HUES64 (cell line): ENCODE results near the gene PFKM. TPM values are rescaled to one million over a fixed set of nuclear protein-coding genes. Genes with fewer than 3 reads are reported as not detected.

Source experiments
- H3K27ac ChIP-seq: 2 replicates; pipeline ENCODE4 v1.7.0; 2013; ENCODE audit warnings: low read depth, low read length, inconsistent platforms
- H3K27me3 ChIP-seq: 2 replicates; pipeline ENCODE4 v1.6.1; 2013; ENCODE audit warnings: mild to moderate bottlenecking, low read length; ENCODE audit not compliant: insufficient read depth
- H3K36me3 ChIP-seq: 2 replicates; pipeline ENCODE4 v1.6.1; 2013; ENCODE audit warnings: mild to moderate bottlenecking, low read length; ENCODE audit not compliant: insufficient read depth
- H3K4me1 ChIP-seq: 2 replicates; pipeline ENCODE4 v1.6.1; 2013; ENCODE audit warnings: mild to moderate bottlenecking, low read length, moderate library complexity; ENCODE audit not compliant: insufficient read depth
- H3K4me3 ChIP-seq: 2 replicates; pipeline ENCODE4 v1.5.1; 2013; ENCODE audit warnings: mild to moderate bottlenecking, low read length, moderate library complexity
- H3K9ac ChIP-seq: 2 replicates; pipeline ENCODE4 v1.6.1; 2013; ENCODE audit warnings: mild to moderate bottlenecking, low read depth, low read length
- H3K9me3 ChIP-seq: 2 replicates; pipeline ENCODE4 v1.6.1; 2013; ENCODE audit warnings: low read depth, low read length; ENCODE audit not compliant: insufficient read depth
- WGBS: fragments of 150-250, 120-280 bp; methylation state at CpG from one replicate; pipeline ENCODE4 v1.1.7; 2013; ENCODE audit warnings: missing lambda C conversion rate; 5-methylcytosine and 5-hydroxymethylcytosine counted together
- polyA plus RNA-seq, 2 experiments: library from polyadenylated mRNA; stranded (reverse); fragments of 50-300 nt; gene quantifications; one replicate each; pipeline ENCODE4 v1.2.3, GENCODE V29; 2013

PFKM gene
- 43.1 TPM for polyA plus RNA-seq (2013, experiment 1 of 2)
- 51.7 TPM for polyA plus RNA-seq (2013, experiment 2 of 2)

- Histone ChIP-seq H3K9ac (peak within 1 kb of the TSS; percentile 67), H3K4me3 (peak within 1 kb of the TSS; percentile 69), H3K27ac (peak within 1 kb of the TSS; percentile 43), H3K27me3 (no peaks in the 10 kb centered on the region), H3K36me3 (peaks cover 20% of the 10 kb centered on the region), H3K4me1 (peaks cover 11% of the 10 kb centered on the region), H3K9me3 (no peaks in the 10 kb centered on the region)
- WGBS = under 1% methylated on average over 18 of the region's 20 CpGs
Measured at GRCh38 chr12:48119078-48119833, at the start of gene PFKM. Gene PFKM, plus strand, starts transcription at chr12:48119364. Its CDS starts 3,411 bp downstream, at chr12:48122775.

GRCh38 chr12:48070033-48070432 lies 49.1 kb upstream of the PFKM start:
- H3K4me1 ChIP-seq = no peaks in the 10 kb centered on the region
- 80% methylated on average over 1 of the region's 1 CpG for WGBS
- peaks cover 81% of the 10 kb centered on the region for H3K36me3 ChIP-seq
- H3K4me3 ChIP-seq = no peak overlapping the region
- H3K27me3 ChIP-seq = no peaks in the 10 kb centered on the region
- no peak overlapping the region for H3K9ac ChIP-seq
- H3K27ac ChIP-seq = no peak overlapping the region
- no peaks in the 10 kb centered on the region for H3K9me3 ChIP-seq

- H3K27me3 ChIP-seq = no peaks in the 10 kb centered on the region
- peaks cover 74% of the 10 kb centered on the region for H3K36me3 ChIP-seq
- no peaks in the 10 kb centered on the region for H3K4me1 ChIP-seq
- no peak overlapping the region for H3K9ac ChIP-seq
- WGBS = 95% methylated on average over 4 of the region's 4 CpGs
- no peak overlapping the region for H3K27ac ChIP-seq
- no peak overlapping the region for H3K4me3 ChIP-seq
- no peaks in the 10 kb centered on the region for H3K9me3 ChIP-seq
Measured at GRCh38 chr12:48070731-48071130, 48.4 kb upstream of the PFKM start.

GRCh38 chr12:48071808-48072207 lies 47.4 kb upstream of the PFKM start:
- Histone ChIP-seq H3K9me3 (no peaks in the 10 kb centered on the region), H3K4me1 (no peaks in the 10 kb centered on the region), H3K27ac (no peak overlapping the region), H3K27me3 (no peaks in the 10 kb centered on the region), H3K4me3 (no peak overlapping the region), H3K9ac (no peak overlapping the region), H3K36me3 (peaks cover 64% of the 10 kb centered on the region)
- 100% methylated on average over 1 of the region's 2 CpGs for WGBS

- no peak overlapping the region for H3K9ac ChIP-seq
- 98% methylated on average over 3 of the region's 3 CpGs for WGBS
- no peak overlapping the region for H3K4me3 ChIP-seq
- no peaks in the 10 kb centered on the region for H3K27me3 ChIP-seq
- H3K36me3 ChIP-seq = peaks cover 59% of the 10 kb centered on the region
- H3K27ac ChIP-seq = no peak overlapping the region
- H3K4me1 ChIP-seq = no peaks in the 10 kb centered on the region
- H3K9me3 ChIP-seq = no peaks in the 10 kb centered on the region
Measured at GRCh38 chr12:48072266-48072665, 46.9 kb upstream of the PFKM start.

- H3K27me3 ChIP-seq = no peaks in the 10 kb centered on the region
- H3K4me1 ChIP-seq = no peaks in the 10 kb centered on the region
- peaks cover 56% of the 10 kb centered on the region for H3K36me3 ChIP-seq
- H3K27ac ChIP-seq = no peak overlapping the region
- H3K4me3 ChIP-seq = no peak overlapping the region
- no peak overlapping the region for H3K9ac ChIP-seq
- no CpG with 5 or more reads among the region's 1 CpG for WGBS
- H3K9me3 ChIP-seq = no peaks in the 10 kb centered on the region
Measured at GRCh38 chr12:48074266-48074665, 44.9 kb upstream of the PFKM start.

- WGBS = no CpG with 5 or more reads among the region's 1 CpG
- Histone ChIP-seq H3K27ac (no peak overlapping the region), H3K9ac (no peak overlapping the region), H3K9me3 (no peaks in the 10 kb centered on the region), H3K27me3 (no peaks in the 10 kb centered on the region), H3K4me3 (no peak overlapping the region), H3K4me1 (no peaks in the 10 kb centered on the region), H3K36me3 (peaks cover 56% of the 10 kb centered on the region)
Measured at GRCh38 chr12:48075832-48076231, 43.3 kb upstream of the PFKM start.

GRCh38 chr12:48077111-48077510 lies 42.1 kb upstream of the PFKM start:
- Histone ChIP-seq H3K4me1 (no peaks in the 10 kb centered on the region), H3K9ac (no peak overlapping the region), H3K9me3 (no peaks in the 10 kb centered on the region), H3K36me3 (peaks cover 55% of the 10 kb centered on the region), H3K27me3 (no peaks in the 10 kb centered on the region), H3K4me3 (no peak overlapping the region), H3K27ac (no peak overlapping the region)
- WGBS = 91% methylated on average over 2 of the region's 2 CpGs

- Histone ChIP-seq H3K9ac (no peak overlapping the region), H3K27ac (no peak overlapping the region), H3K36me3 (peaks cover 55% of the 10 kb centered on the region), H3K4me1 (no peaks in the 10 kb centered on the region), H3K27me3 (no peaks in the 10 kb centered on the region), H3K9me3 (no peaks in the 10 kb centered on the region), H3K4me3 (no peak overlapping the region)
- WGBS = 96% methylated on average over 5 of the region's 5 CpGs
Measured at GRCh38 chr12:48078901-48079300, 40.3 kb upstream of the PFKM start.

- Histone ChIP-seq H3K27me3 (no peaks in the 10 kb centered on the region), H3K9me3 (no peaks in the 10 kb centered on the region), H3K27ac (no peak overlapping the region), H3K36me3 (peaks cover 58% of the 10 kb centered on the region), H3K4me3 (no peak overlapping the region), H3K4me1 (no peaks in the 10 kb centered on the region), H3K9ac (no peak overlapping the region)
- WGBS = 95% methylated on average over 4 of the region's 5 CpGs
Measured at GRCh38 chr12:48080285-48080684, 38.9 kb upstream of the PFKM start.

- Histone ChIP-seq H3K36me3 (peaks cover 63% of the 10 kb centered on the region), H3K27ac (no peak overlapping the region), H3K9me3 (no peaks in the 10 kb centered on the region)
Measured at GRCh38 chr12:48080821-48081220, 38.3 kb upstream of the PFKM start.

More at GRCh38 chr12:48080821-48081220, 38.3 kb upstream of the PFKM start:
- WGBS = 99% methylated on average over 3 of the region's 3 CpGs
- Histone ChIP-seq H3K27me3 (no peaks in the 10 kb centered on the region), H3K4me1 (no peaks in the 10 kb centered on the region), H3K4me3 (no peak overlapping the region), H3K9ac (no peak overlapping the region)
